Body of pancreas (tissue), 4 donors: Measurements from ENCODE around the gene CD44.

ENCODE experiments used
- CTCF ChIP-seq, 7 experiments: fragments of 450-650 bp in 4 of 7; fragments of 200-600 bp in 3 of 7; sonication (generic) in 3 of 7; IDR thresholded peaks; one replicate each; pipeline ENCODE4 v1.5.1; 2016 to 2019; ENCODE audit warnings: antibody characterized with exemption in 7 of 7
- POLR2A ChIP-seq, 3 donors: fragments of 450-650 bp; IDR thresholded peaks; one replicate each; pipeline ENCODE4 v1.6.1; 2016; ENCODE audit warnings: antibody characterized with exemption in 3 of 3, mild to moderate bottlenecking in 2 of 3

DNA sequence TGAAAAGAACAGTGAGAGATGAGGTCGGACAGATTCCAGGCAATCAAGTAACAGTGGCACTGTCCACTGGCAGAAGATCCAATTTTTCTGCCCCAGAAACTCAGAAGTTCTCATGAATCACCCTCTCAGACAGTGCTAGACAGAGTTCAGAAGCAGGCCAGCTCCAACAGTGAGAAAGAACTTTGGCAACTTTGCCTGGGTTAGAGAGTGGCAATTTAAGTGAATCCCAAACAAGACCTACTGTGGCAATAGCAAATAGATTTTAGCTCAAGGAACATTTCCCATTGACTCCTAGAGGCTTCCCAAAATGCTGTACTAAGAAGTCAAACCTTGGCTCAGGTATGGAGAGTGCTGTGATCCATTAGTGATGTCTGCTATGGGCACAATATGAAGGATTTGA is 12.3 kb downstream of the CD44 start:
- TF ChIP-seq CTCF (IDR thresholded peaks at IDR 0.05) (no peak), POLR2A (IDR thresholded peaks at IDR 0.05) (no peak)
